Subcutaneous adipose tissue (tissue), 4 donors: ENCODE measurements around the gene DMD. TPM values are rescaled to one million over a fixed set of nuclear protein-coding genes. Genes with fewer than 3 reads are reported as not detected.

Experiments used
- total RNA-seq, 4 donors: library from RNA; depleted of rRNA; stranded (reverse); fragments of >200 nt; gene quantifications; one replicate each; pipeline ENCODE4 v1.1.0, GENCODE V29; 2016
- TF ChIP-seq, protein P1 (sequence below): fragments of 450-650 bp; IDR thresholded peaks from one replicate; pipeline ENCODE4 v1.5.1; 2016; ENCODE audit warnings: low read depth, mild to moderate bottlenecking, control low read depth, antibody characterized with exemption, moderate library complexity

The DMD gene
- total RNA-seq, 4 donors from 2014 or later = 35.7 to 87.2 (median 72.1) TPM

DNA sequence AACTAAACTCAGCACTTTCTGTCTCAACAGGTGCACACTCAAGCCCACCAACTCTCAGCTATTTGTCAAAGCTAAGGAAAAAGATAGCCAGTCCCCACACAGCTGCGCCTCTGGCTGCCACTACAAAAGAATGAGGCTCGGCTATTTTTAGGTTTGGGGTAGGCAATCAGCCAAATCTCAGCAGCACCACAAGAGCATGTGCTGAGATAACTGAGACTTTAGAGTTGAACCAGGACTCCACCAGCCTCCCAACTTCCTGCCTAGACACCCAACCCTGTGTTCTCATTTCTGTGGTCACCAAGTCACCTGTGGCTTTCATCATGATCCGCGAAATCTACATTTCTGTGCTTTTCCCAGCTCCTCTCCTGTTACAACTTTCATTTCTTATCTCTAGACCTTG, 28.0 kb downstream of the DMD start:
- TF ChIP-seq, protein P1, sequence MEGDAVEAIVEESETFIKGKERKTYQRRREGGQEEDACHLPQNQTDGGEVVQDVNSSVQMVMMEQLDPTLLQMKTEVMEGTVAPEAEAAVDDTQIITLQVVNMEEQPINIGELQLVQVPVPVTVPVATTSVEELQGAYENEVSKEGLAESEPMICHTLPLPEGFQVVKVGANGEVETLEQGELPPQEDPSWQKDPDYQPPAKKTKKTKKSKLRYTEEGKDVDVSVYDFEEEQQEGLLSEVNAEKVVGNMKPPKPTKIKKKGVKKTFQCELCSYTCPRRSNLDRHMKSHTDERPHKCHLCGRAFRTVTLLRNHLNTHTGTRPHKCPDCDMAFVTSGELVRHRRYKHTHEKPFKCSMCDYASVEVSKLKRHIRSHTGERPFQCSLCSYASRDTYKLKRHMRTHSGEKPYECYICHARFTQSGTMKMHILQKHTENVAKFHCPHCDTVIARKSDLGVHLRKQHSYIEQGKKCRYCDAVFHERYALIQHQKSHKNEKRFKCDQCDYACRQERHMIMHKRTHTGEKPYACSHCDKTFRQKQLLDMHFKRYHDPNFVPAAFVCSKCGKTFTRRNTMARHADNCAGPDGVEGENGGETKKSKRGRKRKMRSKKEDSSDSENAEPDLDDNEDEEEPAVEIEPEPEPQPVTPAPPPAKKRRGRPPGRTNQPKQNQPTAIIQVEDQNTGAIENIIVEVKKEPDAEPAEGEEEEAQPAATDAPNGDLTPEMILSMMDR = no peak

DNA sequence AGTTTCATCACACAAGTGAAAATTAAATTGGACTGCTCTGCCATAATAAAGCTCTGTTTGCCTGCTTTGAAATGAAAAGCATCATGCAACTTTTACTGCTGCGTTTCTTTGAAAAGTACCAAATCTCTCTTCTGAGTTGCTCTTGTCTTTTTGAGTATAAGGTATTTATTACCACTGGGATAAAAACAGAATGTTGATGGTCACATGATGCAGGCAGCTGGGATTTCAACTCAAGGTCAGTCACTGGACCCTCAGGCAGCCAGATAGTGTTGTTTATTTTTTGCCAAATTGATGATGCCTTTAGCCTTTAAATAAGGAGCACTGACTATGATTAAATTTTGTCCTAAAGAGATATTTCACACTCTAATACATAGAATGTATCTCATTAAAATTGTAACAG, 32.7 kb downstream of the DMD start:
- TF ChIP-seq, protein P1 = no peak

DNA sequence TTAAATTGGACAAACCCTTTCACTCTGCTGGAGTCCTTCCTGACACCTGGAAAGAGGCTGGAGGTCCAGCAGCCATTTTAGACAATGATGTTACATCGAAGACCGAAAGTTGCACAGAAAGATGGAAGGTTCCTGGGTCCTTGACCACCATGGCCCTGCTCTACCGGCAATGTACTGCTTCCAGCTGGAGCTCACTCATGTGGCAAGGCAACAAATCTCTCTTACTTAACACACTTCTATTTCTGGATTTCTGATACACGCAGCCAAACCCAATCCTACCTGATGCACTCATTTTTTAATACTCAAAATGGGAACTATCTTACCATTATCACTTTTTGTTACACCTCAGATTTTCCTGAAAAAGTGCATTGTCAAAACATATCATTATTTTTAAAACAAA, 33.1 kb downstream of the DMD start:
- TF ChIP-seq, protein P1 = no peak

DNA sequence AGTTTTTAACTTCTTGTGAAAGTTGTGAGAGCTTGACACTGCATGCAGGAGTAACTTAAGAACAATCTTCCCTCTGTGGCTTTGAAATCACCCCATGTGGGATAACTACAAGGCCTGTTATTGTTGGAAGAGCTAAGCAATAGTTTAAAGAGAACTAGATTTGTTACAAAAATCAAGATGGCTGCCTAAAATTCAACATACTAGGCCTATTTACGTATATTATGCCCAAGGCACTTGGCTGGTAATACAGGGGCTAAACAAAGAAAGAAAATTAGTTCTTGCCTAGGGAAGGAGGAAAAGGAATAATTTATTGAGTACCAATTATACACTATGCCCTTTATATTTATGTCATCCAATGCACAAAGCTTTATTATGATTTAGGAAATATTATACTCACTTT, 36.1 kb downstream of the DMD start:
- TF ChIP-seq, protein P1 = no peak

DNA sequence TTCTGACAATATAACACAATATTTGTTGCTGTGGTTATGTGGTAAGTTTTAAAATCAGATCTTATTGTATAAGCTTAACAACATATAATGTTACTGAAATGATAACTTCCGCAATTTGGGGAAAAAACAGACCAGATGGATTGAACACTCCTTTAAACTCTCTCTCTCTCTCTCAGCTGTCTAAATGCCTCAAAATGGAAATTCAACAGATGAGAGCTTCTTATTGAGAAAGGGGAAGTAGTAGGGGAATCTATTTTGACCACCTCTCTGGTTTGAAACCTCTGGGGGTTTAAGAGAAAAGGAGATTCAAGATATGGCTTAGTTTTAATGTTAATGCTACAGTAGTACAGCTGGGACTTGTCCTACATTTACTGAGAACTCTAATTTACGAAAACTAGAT, 40.3 kb downstream of the DMD start:
- TF ChIP-seq, protein P1 = no peak

DNA sequence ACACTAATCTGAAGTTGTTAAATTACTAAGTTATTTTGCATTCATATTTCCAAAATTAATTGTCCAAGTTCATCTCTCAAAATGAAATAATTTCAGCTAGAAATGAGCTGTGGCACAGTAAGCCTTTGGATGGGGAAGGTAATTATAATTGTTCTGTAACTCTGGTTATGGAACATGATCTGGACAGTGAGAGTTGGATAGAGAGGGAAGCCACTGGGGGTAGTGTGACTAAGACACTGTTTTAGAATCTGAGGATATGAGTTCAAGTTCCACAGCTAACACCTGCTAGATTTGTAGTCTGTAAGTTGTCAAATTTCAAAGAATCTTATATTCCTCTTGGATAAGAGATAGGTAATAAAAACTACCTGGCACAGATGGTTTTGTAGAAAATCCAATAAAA, 49.5 kb downstream of the DMD start:
- TF ChIP-seq, protein P1 = no peak

DNA sequence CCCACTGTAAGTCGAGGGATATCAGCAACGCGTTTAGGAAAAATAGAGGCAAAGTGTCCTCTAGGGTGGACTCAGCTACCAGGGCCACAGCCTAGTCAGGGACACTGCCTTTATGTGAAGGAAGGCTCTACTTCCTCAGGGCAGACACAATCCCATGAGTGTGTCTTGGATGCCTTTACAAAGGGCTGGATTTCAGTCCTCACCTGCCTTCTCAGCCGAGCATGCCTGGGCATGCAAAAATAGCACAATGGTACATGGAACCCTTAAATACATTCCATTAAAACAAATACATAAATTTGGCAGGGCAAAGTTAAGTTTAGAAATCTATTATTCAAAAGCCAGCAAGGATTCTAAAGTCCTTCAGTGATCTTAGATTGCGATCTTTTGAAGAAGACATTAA, 51.1 kb downstream of the DMD start:
- TF ChIP-seq, protein P1 = no peak
